ENCODE results near the gene FANCI.

- TF ChIP-seq, protein P1, sequence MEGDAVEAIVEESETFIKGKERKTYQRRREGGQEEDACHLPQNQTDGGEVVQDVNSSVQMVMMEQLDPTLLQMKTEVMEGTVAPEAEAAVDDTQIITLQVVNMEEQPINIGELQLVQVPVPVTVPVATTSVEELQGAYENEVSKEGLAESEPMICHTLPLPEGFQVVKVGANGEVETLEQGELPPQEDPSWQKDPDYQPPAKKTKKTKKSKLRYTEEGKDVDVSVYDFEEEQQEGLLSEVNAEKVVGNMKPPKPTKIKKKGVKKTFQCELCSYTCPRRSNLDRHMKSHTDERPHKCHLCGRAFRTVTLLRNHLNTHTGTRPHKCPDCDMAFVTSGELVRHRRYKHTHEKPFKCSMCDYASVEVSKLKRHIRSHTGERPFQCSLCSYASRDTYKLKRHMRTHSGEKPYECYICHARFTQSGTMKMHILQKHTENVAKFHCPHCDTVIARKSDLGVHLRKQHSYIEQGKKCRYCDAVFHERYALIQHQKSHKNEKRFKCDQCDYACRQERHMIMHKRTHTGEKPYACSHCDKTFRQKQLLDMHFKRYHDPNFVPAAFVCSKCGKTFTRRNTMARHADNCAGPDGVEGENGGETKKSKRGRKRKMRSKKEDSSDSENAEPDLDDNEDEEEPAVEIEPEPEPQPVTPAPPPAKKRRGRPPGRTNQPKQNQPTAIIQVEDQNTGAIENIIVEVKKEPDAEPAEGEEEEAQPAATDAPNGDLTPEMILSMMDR (IDR thresholded peaks at IDR 0.05 in 8 of 11, conservative IDR thresholded peaks at IDR 0.05 in 3 of 11): no peak
- TF ChIP-seq POLR2A (IDR thresholded peaks at IDR 0.05): no peak
Measured at GRCh38 chr15:89218531-89218930, 25.2 kb upstream of the FANCI start.
